K562 (cell line): ENCODE measurements around the gene GNAS-AS1. TPM values are rescaled to one million over a fixed set of nuclear protein-coding genes. Genes with fewer than 3 reads are reported as not detected.

Source experiments
- ATAC-seq: fragments of 200-7000 bp; cut with Tn5 transposase; 3 replicates; pipeline ENCODE4 v1.9.1; 2020; ENCODE audit warnings: moderate library complexity
- Bru-seq: library from RNA; stranded (reverse); fragments of 400-500 nt; gene quantifications from one replicate; lab custom pipeline; 2021; lab: Mats Ljungman, UMichigan
- BruChase-seq, 2 experiments: library from RNA; stranded (reverse); fragments of 400-500 nt; gene quantifications; one replicate each; lab custom pipeline; 2021; lab: Mats Ljungman, UMichigan
- BruUV-seq: library from RNA; stranded (reverse); fragments of 400-500 nt; replicated peaks from 2 replicates; lab custom pipeline; 2021; lab: Mats Ljungman, UMichigan
- CTCF ChIA-PET: fragments of 300-600 bp; formaldehyde crosslinking; extraction: SDS; loops from one replicate; lab custom pipeline; 2021; ENCODE audit warnings: low intra/inter-chr PET ratio; lab: Yijun Ruan, JAX
- POLR2A ChIA-PET: fragments of 300-600, 350-650 bp; sonication (Branson Sonifier 250); formaldehyde crosslinking; extraction: SDS; loops from one replicate; lab custom pipeline; 2021; ENCODE audit warnings: antibody characterized with exemption, inconsistent platforms; lab: Yijun Ruan, JAX
- DNase-seq, 4 experiments: peaks; one replicate each; pipeline versions ENCODE4 v3.0.0 to v3.0.0-alpha.2; 2011 to 2018; ENCODE audit warnings: low spot score in 3 of 4, mixed read lengths in 3 of 4; ENCODE audit errors: extremely low read depth in 1 of 4
- FAIRE-seq: peaks from 2 replicates; lab custom pipeline; 2011; peaks lifted over from hg19 to GRCh38; lab: Jason Lieb, UNC
- H2AFZ ChIP-seq: 2 replicates; pipeline ENCODE4 v1.6.0; 2011; ENCODE audit warnings: low read depth, low read length, control low read depth, inconsistent platforms
- H3K27ac ChIP-seq: fragments of 200-600 bp; 3 replicates; pipeline ENCODE4 v1.8.0; 2011; ENCODE audit warnings: low read depth, mild to moderate bottlenecking, control low read depth, inconsistent platforms, low read length, moderate library complexity, mixed read lengths; ENCODE audit errors: extremely low read depth
- H3K27me3 ChIP-seq, 2 experiments: fragments of 300-600 bp in 1 of 2; 2 replicates in 1 of 2; 3 replicates in 1 of 2; pipeline versions ENCODE4 v1.6.0 to v1.8.0; 2011; ENCODE audit warnings: inconsistent platforms in 2 of 2, low read length in 2 of 2, mild to moderate bottlenecking in 1 of 2, mixed read lengths in 1 of 2, moderate library complexity in 1 of 2; ENCODE audit not compliant: control insufficient read depth in 2 of 2, insufficient read depth in 2 of 2
- H3K36me3 ChIP-seq: fragments of 300-600 bp; 3 replicates; pipeline ENCODE4 v1.8.0; 2011; ENCODE audit warnings: mild to moderate bottlenecking, low read length, inconsistent platforms; ENCODE audit not compliant: control insufficient read depth, insufficient read depth
- H3K4me1 ChIP-seq, 2 experiments: fragments of 200-600 bp in 1 of 2; replicated peaks in 1 of 2; 2 replicates in 1 of 2; 3 replicates in 1 of 2; pipeline versions ENCODE4 v1.5.1 to v1.8.0; 2011; ENCODE audit warnings: inconsistent platforms in 2 of 2, low read length in 2 of 2, mild to moderate bottlenecking in 1 of 2, mixed read lengths in 1 of 2, moderate library complexity in 1 of 2; ENCODE audit not compliant: control insufficient read depth in 2 of 2, insufficient read depth in 2 of 2
- H3K4me2 ChIP-seq: 2 replicates; pipeline ENCODE4 v1.6.1; 2011; ENCODE audit warnings: low read length, control low read depth, inconsistent platforms, mixed read lengths; ENCODE audit not compliant: insufficient read depth
- H3K4me3 ChIP-seq: fragments of 200-600 bp; sonication (generic), shearing (Covaris generic); 2 replicates; pipeline ENCODE4 v1.5.1; 2016; ENCODE audit warnings: control low read depth, inconsistent platforms
- H3K79me2 ChIP-seq: fragments of 200-600 bp; 3 replicates; pipeline ENCODE4 v1.8.0; 2011; ENCODE audit warnings: low read length, inconsistent platforms; ENCODE audit not compliant: control insufficient read depth, insufficient read depth
- H3K9ac ChIP-seq, 2 experiments: 2 replicates each; pipeline versions ENCODE4 v1.6.0 to v1.6.1; 2011; ENCODE audit warnings: low read depth in 2 of 2, low read length in 2 of 2, control low read depth in 1 of 2, inconsistent platforms in 1 of 2, mild to moderate bottlenecking in 1 of 2, mixed read lengths in 1 of 2; ENCODE audit not compliant: insufficient read depth in 1 of 2
- H3K9me1 ChIP-seq: one replicate; pipeline ENCODE4 v1.6.0; 2011; ENCODE audit warnings: inconsistent platforms, mild to moderate bottlenecking, low read length, moderate library complexity; ENCODE audit not compliant: control insufficient read depth, insufficient read depth
- H3K9me3 ChIP-seq: replicated peaks from 2 replicates; pipeline ENCODE4 v1.5.1; 2011; ENCODE audit warnings: low read depth, low read length, inconsistent platforms; ENCODE audit not compliant: control insufficient read depth, insufficient read depth
- H4K20me1 ChIP-seq: replicated peaks from 2 replicates; pipeline ENCODE4 v1.6.1; 2011; ENCODE audit warnings: low read length, inconsistent platforms, mixed read lengths; ENCODE audit not compliant: control insufficient read depth, insufficient read depth
- ASH1L ChIP-seq: fragments of 450-650 bp; IDR thresholded peaks from 2 replicates; pipeline ENCODE4 v1.6.1; 2018; ENCODE audit warnings: borderline replicate concordance, mild to moderate bottlenecking, low read depth; ENCODE audit not compliant: partially characterized antibody
- CC2D1A ChIP-seq: fragments of 450-650 bp; IDR thresholded peaks from 2 replicates; pipeline ENCODE4 v1.6.1; 2017; ENCODE audit warnings: mild to moderate bottlenecking
- EHMT2 ChIP-seq: fragments of 450-650 bp; IDR thresholded peaks from 2 replicates; pipeline ENCODE4 v1.6.1; 2018; ENCODE audit warnings: antibody characterized with exemption
- SP1 ChIP-seq: sonication (generic); formaldehyde crosslinking; IDR thresholded peaks from 2 replicates; pipeline ENCODE4 v1.8.1; 2022; ENCODE audit warnings: mild to moderate bottlenecking, missing genetic modification reagents
- SP2 ChIP-seq: IDR thresholded peaks from 2 replicates; pipeline ENCODE4 v1.6.1; 2011; ENCODE audit warnings: mild to moderate bottlenecking, low read depth, low read length, moderate library complexity; ENCODE audit not compliant: poor library complexity, severe bottlenecking; ENCODE audit errors: extremely low read depth
- ZNF699 ChIP-seq: fragments of 250-450 bp; sonication (Bioruptor Pico); IDR thresholded peaks from 2 replicates; pipeline ENCODE4 v1.8.0; 2021; ENCODE audit warnings: mild to moderate bottlenecking, moderate library complexity; ENCODE audit not compliant: insufficient replicate concordance
- WGBS: fragments of 100-300 bp; shearing (Covaris generic); methylation state at CpG from one replicate; pipeline ENCODE4 v1.1.6; 2016; ENCODE audit warnings: low coverage, mixed read lengths; ENCODE audit not compliant: insufficient coverage; ENCODE audit errors: missing lambda C conversion rate; 5-methylcytosine and 5-hydroxymethylcytosine counted together
- in situ Hi-C: fragments of 300-500 bp; cut with MboI; formaldehyde crosslinking; loops from 4 replicates; pipeline ENCODE4 v1.15.0; 2018; ENCODE audit warnings: inconsistent platforms, mixed read lengths
- intact Hi-C: fragments of 100-400 bp; cut with micrococcal nuclease; formaldehyde crosslinking; loops from 2 replicates; pipeline ENCODE4 v1.14.2; 2022
- long read RNA-seq, 3 experiments: library from polyadenylated mRNA in 2 of 3; library from RNA in 1 of 3; unstranded in 2 of 3; stranded (forward) in 1 of 3; transcript quantifications; one replicate each; pipeline ENCODE4 v2.0.0, GENCODE V29; 2019 to 2022
- polyA minus RNA-seq, 3 experiments: library from RNA; depleted of rRNA, polyadenylated mRNA; stranded (reverse); fragments of >200 nt; gene quantifications; 2 replicates each; pipeline ENCODE4 v1.2.3, GENCODE V29; 2011
- polyA plus RNA-seq, 8 experiments: library from polyadenylated mRNA; depleted of rRNA in 4 of 8; stranded (reverse) in 5 of 8; unstranded in 3 of 8; fragments of >200 nt; fragmentation: Nextera tagmentation in 2 of 8; fragmentation: Illumina TruSeq in 1 of 8; extraction: Ambion mirVana in 2 of 8; extraction: Trizol in 1 of 8; gene quantifications; 2 replicates each; pipeline versions ENCODE4 v1.2.1 to v1.2.3, GENCODE V29; 2011 to 2014; ENCODE audit warnings: inconsistent platforms in 1 of 8, missing spikeins in 1 of 8
- total RNA-seq, 7 experiments: library from RNA; depleted of rRNA in 6 of 7; stranded (reverse); fragments of >200 nt in 6 of 7; fragmentation: Illumina TruSeq in 2 of 7; extraction: Trizol in 2 of 7; gene quantifications; 2 replicates each; pipeline versions ENCODE4 v1.2.1 to v1.2.3, GENCODE V29; 2011 to 2021; ENCODE audit warnings: low replicate concordance in 1 of 7
- TF ChIP-seq, protein P1 (sequence below), 2 experiments: fragments of 450-650 bp in 1 of 2; sonication (generic) in 1 of 2; formaldehyde crosslinking in 1 of 2; IDR thresholded peaks; 2 replicates each; pipeline versions ENCODE4 v1.7.1 to v1.9.0; 2016 to 2022; ENCODE audit warnings: inconsistent platforms in 1 of 2, mild to moderate bottlenecking in 1 of 2, missing genetic modification reagents in 1 of 2

GNAS-AS1 gene
- 0.42 and 1.3 TPM in 2 replicates for total RNA-seq (2011; cell fraction: chromatin; rRNA removed; ENCODE audit: low replicate concordance)
- total RNA-seq (2011; cell fraction: nucleolus; rRNA removed): 0.50 and 0.79 TPM in 2 replicates
- 0.92 and 1.1 TPM in 2 replicates for total RNA-seq (2011; cell fraction: nucleoplasm; rRNA removed)
- total RNA-seq (2014; rRNA removed) (0.73 and 2.5 TPM in 2 replicates), total RNA-seq (2014; rRNA removed; fragmentation: Illumina TruSeq; extraction: Trizol) (0.25 and 0.45 TPM in 2 replicates), total RNA-seq (2015; rRNA removed; fragmentation: Illumina TruSeq; extraction: Trizol) (0.64 and 0.69 TPM in 2 replicates), total RNA-seq (2021) (1.2 and 1.3 TPM in 2 replicates), polyA plus RNA-seq (2011; rRNA removed) (0.07 TPM in 2 replicates), polyA plus RNA-seq (2014; fragmentation: Illumina TruSeq; extraction: Trizol) (0.21 and 0.90 TPM in 2 replicates), polyA plus RNA-seq (2014; fragmentation: Nextera tagmentation; extraction: Ambion mirVana) (under 1 TPM; 0.04 to 0.14 TPM), polyA plus RNA-seq (2014; rRNA removed) (1.0 and 1.8 TPM in 2 replicates), polyA minus RNA-seq (2011; rRNA and poly(A)+ RNA removed) (not detected in 2 replicates), Bru-seq, nascent RNA (percentile 52 among the genes with signal in this experiment), BruChase-seq, experiment 1, labeled RNA remaining after a 2-hour chase (percentile 60 among the genes with signal in this experiment), BruChase-seq, experiment 2, labeled RNA remaining after a 6-hour chase (percentile 58 among the genes with signal in this experiment)
- not detected in 2 replicates for polyA plus RNA-seq (2011; cell fraction: cytosol; rRNA removed)
- polyA plus RNA-seq (2011; cell fraction: nucleus; rRNA removed): 0.22 and 0.37 TPM in 2 replicates
- polyA plus RNA-seq (2012): 0.91 and 1.0 TPM in 2 replicates
- not detected in 2 replicates for polyA minus RNA-seq (2011; cell fraction: cytosol; rRNA and poly(A)+ RNA removed)
- polyA minus RNA-seq (2011; cell fraction: nucleus; rRNA and poly(A)+ RNA removed): not detected in 2 replicates
- long read RNA-seq, experiment 1, partial matches to known transcripts: 0 of 1 reads
- long read RNA-seq, experiment 1, other reads (novel, unspliced or antisense): 1 of 1 reads
- long read RNA-seq, experiment 2, partial matches to known transcripts: 0 of 1 reads
- long read RNA-seq, experiment 2, other reads (novel, unspliced or antisense): 1 of 1 reads
- long read RNA-seq, experiment 3, partial matches to known transcripts: 0 of 1 reads
- long read RNA-seq, experiment 3, other reads (novel, unspliced or antisense): 1 of 1 reads

DNA sequence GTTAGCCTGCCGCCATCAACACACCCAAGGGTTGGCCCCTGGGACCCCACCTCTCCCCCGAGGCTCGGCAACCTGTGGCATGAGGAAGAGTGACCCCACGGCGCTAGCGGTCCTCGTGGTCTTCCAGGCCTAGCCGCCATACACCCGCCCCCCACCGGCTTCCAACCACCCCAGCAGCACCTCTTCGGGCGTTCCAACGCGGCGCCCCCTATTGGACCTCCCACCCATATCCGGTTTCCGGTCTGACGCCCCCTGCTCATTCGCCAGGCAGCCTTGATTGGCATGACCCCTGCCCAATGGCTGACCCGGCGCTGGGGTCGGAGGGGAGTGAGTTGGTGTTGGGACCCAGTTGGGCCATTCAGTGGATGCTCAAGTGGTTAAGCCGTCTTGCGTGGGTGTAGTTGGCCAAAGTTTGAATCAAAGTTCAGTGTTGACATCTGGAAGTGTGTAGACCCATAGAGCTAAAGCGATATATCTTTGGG, at the start of gene GNAS-AS1:
Gene GNAS-AS1, minus strand, starts transcription at position 210 of the 482 bp plus-strand sequence.
- no TSS peak for BruUV-seq
- ATAC-seq (peak; percentile 88), FAIRE-seq (no peak), DNase-seq (peak; percentile 62 to 83 (median 73))
- intact Hi-C loops (no loop called here), in situ Hi-C loops (loop anchor here (10.0 kb wide), 1 partner anchor 366 kb away; no protein-coding TSS in a partner anchor)
- Histone ChIP-seq H3K36me3 (no peaks in the 10 kb centered on the region), H4K20me1 (no peaks in the 10 kb centered on the region), H3K9ac (0 out of 4 replicates have a peak within 1 kb of the TSS, but pooled peaks of 1 of the 2 experiments have one; percentile 26), H3K4me3 (peak within 1 kb of the TSS; percentile 44), H3K9me3 (no peaks in the 10 kb centered on the region), H3K27ac (no peak within 1 kb of the TSS), H2AFZ (peak within 1 kb of the TSS; percentile 63; the same call in 1 of the 2 replicates), H3K9me1 (no peaks in the 10 kb centered on the region), H3K27me3 (peaks cover 0 to 18% of the 10 kb centered on the region in 2 experiments; a peak in 2 of 5 replicates), H3K79me2 (no peaks in the 10 kb centered on the region), H3K4me2 (peak within 1 kb of the TSS; percentile 54), H3K4me1 (peaks cover 0 to 36% of the 10 kb centered on the region in 2 experiments; a peak in 2 of 5 replicates)
- POLR2A ChIA-PET: no interaction called here
- WGBS: 12% methylated on average over 23 of the region's 25 CpGs
- CTCF ChIA-PET: interaction anchor here (0.6 kb wide), 1 partner anchor 196 kb away, joined by 6 read pairs; no protein-coding TSS in a partner anchor
- peak; percentile 48 for TF ChIP-seq SP2
- TF ChIP-seq CC2D1A: no peak
- no peak for TF ChIP-seq SP1
- peak; percentile 32 for TF ChIP-seq ASH1L
- peak; percentile 38; the same call in 1 of the 2 replicates for TF ChIP-seq EHMT2
- TF ChIP-seq, protein P1, sequence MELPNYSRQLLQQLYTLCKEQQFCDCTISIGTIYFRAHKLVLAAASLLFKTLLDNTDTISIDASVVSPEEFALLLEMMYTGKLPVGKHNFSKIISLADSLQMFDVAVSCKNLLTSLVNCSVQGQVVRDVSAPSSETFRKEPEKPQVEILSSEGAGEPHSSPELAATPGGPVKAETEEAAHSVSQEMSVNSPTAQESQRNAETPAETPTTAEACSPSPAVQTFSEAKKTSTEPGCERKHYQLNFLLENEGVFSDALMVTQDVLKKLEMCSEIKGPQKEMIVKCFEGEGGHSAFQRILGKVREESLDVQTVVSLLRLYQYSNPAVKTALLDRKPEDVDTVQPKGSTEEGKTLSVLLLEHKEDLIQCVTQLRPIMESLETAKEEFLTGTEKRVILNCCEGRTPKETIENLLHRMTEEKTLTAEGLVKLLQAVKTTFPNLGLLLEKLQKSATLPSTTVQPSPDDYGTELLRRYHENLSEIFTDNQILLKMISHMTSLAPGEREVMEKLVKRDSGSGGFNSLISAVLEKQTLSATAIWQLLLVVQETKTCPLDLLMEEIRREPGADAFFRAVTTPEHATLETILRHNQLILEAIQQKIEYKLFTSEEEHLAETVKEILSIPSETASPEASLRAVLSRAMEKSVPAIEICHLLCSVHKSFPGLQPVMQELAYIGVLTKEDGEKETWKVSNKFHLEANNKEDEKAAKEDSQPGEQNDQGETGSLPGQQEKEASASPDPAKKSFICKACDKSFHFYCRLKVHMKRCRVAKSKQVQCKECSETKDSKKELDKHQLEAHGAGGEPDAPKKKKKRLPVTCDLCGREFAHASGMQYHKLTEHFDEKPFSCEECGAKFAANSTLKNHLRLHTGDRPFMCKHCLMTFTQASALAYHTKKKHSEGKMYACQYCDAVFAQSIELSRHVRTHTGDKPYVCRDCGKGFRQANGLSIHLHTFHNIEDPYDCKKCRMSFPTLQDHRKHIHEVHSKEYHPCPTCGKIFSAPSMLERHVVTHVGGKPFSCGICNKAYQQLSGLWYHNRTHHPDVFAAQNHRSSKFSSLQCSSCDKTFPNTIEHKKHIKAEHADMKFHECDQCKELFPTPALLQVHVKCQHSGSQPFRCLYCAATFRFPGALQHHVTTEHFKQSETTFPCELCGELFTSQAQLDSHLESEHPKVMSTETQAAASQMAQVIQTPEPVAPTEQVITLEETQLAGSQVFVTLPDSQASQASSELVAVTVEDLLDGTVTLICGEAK (IDR thresholded peaks at IDR 0.05): peak; percentile 90
- TF ChIP-seq, protein P1 (CRISPR knock-in tag; IDR thresholded peaks at IDR 0.05): no peak
- TF ChIP-seq ZNF699 (CRISPR knock-in tag): no peak
